HG02943 (cell line): ENCODE measurements around the gene CFAP97D2.
"Not testable (repeated sequence)": the region's sequence is repeated elsewhere in the genome, so short reads cannot be mapped to it uniquely, and the experiment has no call there.

Source experiments
- ATAC-seq: cut with Tn5 transposase; IDR thresholded peaks from one replicate; pipeline ENCODE4 v1.9.1; 2021; ENCODE audit warnings: mild to moderate bottlenecking, low read depth, moderate library complexity; ENCODE audit not compliant: unreplicated experiment

Gene CFAP97D2

GRCh38 chr13:114230117-114230516, 51.1 kb downstream of the CFAP97D2 start:
- ATAC-seq: no peak

GRCh38 chr13:114230575-114230974, 51.5 kb downstream of the CFAP97D2 start:
- ATAC-seq: no peak

GRCh38 chr13:114231886-114232285, 52.8 kb downstream of the CFAP97D2 start:
- no peak for ATAC-seq

- no peak for ATAC-seq
Measured at GRCh38 chr13:114234266-114234644, 55.2 kb downstream of the CFAP97D2 start.

- peak; percentile 77 for ATAC-seq
Measured at GRCh38 chr13:114234645-114235421, 55.8 kb downstream of the CFAP97D2 start, which contains the start of gene CDC16. CDC16 (plus strand) TSS chr13:114234897; CDS start chr13:114235085, 188 bp downstream.

GRCh38 chr13:114235697-114236096, 56.6 kb downstream of the CFAP97D2 start:
- ATAC-seq: no peak

GRCh38 chr13:114236227-114236626, 57.2 kb downstream of the CFAP97D2 start:
- ATAC-seq: no peak

- ATAC-seq: no peak
Measured at GRCh38 chr13:114237415-114238112, 58.5 kb downstream of the CFAP97D2 start.

GRCh38 chr13:114241918-114242317, 62.9 kb downstream of the CFAP97D2 start:
- ATAC-seq: no peak

- ATAC-seq: no peak
Measured at GRCh38 chr13:114243971-114244370, 64.9 kb downstream of the CFAP97D2 start.

GRCh38 chr13:114244637-114245036, 65.6 kb downstream of the CFAP97D2 start:
- no peak for ATAC-seq

- no peak for ATAC-seq
Measured at GRCh38 chr13:114248011-114248410, 69.0 kb downstream of the CFAP97D2 start.

- ATAC-seq: no peak
Measured at GRCh38 chr13:114249077-114249476, 70.0 kb downstream of the CFAP97D2 start.

- ATAC-seq: not testable (repeated sequence)
Measured at GRCh38 chr13:114251639-114252440, 72.8 kb downstream of the CFAP97D2 start.

- no peak for ATAC-seq
Measured at GRCh38 chr13:114256547-114256946, 77.5 kb downstream of the CFAP97D2 start.

- no peak for ATAC-seq
Measured at GRCh38 chr13:114257014-114257413, 78.0 kb downstream of the CFAP97D2 start.

- no peak for ATAC-seq
Measured at GRCh38 chr13:114258589-114258988, 79.5 kb downstream of the CFAP97D2 start.

- no peak for ATAC-seq
Measured at GRCh38 chr13:114259374-114259773, 80.3 kb downstream of the CFAP97D2 start.

GRCh38 chr13:114259974-114260373, 80.9 kb downstream of the CFAP97D2 start:
- no peak for ATAC-seq

GRCh38 chr13:114260814-114261213, 81.8 kb downstream of the CFAP97D2 start:
- no peak for ATAC-seq
